HUDEP-2 (cell line): ENCODE results near the gene YWHAQ.
"Not testable (repeated sequence)": the region's sequence is repeated elsewhere in the genome, so short reads cannot be mapped to it uniquely, and the experiment has no call there.

ENCODE experiments used
- DNase-seq, 76 experiments: peaks; one replicate each; lab custom pipeline; 2025; ENCODE audit not compliant: unreplicated experiment in 76 of 76; lab: John Stamatoyannopoulos, UW

The YWHAQ gene

DNA sequence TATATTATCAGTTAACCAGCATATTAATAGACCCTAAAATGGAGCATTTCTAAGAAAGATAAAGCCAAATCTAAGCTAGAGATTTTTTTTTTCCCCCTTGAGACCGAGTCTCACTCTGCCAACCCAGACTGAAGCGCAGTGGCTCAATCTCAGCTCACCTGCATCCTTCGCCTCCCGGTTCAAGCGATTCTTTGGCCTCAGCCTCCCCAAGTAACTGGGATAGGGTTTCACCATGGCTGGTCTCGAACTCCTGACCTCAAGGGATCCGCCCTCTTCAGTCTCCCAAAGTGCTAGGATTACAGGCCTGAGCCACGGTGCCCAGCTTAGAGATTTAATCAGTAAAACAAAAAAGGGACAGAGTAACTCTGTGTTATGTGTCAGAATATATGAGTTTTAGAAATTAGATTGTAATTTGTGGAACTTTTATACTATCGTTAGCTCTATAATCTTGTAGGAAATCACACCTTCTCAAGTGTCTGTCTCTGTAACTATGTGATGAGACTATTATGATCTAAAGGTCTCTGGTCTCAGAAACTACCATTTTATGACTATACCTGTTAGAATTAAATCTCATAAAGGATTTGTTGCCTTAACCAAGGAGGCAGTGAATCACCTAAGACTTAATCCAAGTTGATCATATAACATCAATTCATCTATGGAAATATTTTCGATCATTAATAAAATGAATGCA, 34.0 kb downstream of the YWHAQ start:
- DNase-seq: no peak

DNA sequence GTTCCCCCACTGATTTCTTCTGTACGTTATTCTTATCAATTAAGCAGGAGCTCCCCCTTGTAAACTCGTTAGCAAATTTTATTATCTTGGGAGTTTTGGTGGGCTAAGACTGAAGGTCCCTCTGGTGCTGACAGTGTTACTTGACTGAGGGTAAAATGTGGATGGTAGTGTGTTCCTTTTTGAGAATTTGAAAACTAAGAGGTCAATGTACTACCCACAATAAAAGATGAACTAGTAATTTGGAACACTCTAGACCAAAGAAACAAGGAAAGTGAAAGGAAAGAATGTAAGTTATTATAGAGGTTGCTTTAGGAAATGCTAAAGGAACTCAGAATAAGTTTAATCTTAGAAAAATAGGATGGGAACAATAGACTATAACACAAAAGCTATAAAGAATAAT, 35.1 kb downstream of the YWHAQ start:
- no peak for DNase-seq

DNA sequence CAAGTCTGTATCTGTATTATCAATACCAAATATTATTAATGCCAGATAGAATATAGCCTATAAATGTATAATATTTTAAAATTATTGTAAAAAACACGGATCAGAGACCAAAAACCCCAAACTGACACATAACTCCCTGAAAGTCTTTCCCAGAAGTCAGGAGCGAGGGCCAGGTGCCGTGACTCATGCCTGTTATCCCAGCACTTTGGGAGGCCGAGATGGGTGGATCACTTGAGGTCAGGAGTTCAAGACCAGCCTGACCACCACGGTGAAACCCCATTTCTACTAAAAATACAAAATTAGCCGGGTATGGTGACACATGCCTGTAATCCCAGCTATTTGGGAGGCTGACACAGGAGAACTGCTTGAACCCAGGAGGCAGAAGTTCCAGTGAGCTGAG, 35.5 kb downstream of the YWHAQ start:
- DNase-seq: not testable (repeated sequence)

DNA sequence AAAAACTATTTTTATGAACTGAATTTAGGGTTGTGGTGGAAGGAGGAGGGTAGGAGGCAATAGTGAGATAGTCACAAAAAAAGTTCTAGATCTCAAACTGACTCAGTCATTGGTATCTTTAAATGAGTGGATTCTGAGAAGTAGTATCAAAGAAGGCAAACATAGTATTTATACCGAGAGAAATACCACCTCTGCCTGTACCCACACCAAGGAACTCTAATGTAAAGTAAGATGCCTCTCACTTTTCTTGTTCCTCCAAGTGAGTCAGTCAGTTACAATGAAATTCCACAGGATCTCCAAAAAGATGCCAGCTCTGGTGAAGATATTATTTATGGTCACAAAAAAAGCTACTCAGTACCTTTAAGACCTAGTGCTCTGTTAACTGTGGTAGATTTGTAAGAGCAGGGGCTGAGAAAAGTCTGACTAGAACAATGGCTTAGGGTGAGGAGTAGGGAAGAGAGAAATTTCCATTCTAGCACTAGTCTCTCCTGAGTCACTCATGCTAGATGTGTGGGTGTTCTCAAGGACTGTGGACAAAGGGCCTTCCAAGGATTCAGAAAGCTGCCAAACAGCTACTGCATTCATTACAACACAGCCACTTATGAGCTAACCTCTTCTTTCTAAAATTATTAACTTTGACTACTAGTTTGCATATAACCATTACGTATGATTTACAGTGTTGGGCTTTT, 36.3 kb downstream of the YWHAQ start:
- peak in 4 of 76 experiments; percentile 4 to 28 (median 14) for DNase-seq

DNA sequence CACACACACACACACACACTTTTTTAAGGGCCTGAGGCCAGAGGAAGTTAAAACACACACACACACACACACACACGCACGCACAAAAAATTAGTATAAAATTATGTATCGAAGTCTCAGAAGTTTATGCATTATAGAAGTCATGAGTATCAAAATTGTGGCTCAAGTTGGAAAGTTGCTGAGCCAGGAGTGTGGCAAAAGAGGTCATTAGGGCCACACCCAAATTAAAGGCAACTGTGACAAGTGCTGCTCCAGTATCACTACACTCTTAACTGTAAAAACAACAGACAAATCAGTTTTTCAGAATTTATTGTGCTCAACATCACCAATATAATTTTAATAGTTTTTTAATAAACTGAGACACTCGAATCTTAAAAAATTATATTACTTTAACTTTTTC, 36.9 kb downstream of the YWHAQ start:
- DNase-seq: peak in 2 of 76 experiments; percentile 9 to 11

DNA sequence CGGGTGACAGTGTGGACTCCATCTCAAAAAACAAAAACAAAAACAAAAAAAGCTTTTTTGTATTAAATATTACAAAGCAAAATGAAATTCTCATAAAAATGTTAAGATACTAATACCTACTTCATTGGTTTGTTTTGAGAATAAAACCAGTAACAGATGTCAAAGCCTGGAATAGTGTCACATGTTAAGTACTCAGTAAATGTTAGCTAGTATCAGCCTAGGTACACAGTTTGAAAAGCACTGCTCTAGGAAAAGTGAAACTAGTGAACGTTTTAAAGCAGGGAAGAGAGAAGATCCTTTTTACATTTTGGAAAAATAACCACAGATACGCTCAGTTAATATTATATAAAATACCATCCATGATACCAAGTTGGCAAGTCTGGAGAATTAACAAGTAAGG, 38.1 kb downstream of the YWHAQ start:
- DNase-seq: no peak

DNA sequence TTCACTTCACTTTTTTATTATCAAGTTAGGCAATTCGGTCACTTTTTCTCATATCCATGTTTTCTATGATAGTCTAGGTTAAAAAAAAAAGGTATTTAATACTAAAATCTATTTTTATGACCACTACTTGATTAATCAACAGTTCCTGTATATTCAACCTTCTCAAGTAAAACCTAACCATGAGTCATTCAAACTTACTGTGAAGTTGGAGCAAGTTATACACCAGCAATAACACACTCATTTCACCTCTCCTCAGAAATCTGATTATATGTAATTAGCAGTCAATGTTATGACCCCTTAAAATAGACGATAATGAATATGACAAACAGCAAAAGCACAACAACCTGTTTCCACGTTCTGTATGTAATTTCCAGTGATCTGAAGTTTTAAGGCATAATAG, 40.2 kb downstream of the YWHAQ start:
- DNase-seq: no peak

DNA sequence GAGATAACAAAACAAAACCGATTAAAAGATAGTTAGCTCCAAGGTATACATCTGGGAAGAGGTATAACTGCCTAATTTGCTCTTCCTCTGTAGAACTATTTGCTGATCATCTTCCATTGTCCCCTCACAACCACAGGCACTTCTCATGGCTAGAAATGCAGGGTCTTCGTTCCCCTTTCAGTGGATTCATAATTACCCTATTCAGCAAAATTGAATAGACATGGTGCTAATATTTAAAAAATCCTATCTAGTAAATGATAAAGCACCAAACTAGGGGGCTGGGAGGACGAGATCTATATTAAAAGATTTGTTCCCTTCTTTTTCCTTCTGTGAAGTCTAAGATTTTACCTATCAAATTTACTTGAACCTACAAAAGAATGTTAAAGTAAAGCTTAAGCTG, 44.3 kb downstream of the YWHAQ start:
- DNase-seq: no peak

DNA sequence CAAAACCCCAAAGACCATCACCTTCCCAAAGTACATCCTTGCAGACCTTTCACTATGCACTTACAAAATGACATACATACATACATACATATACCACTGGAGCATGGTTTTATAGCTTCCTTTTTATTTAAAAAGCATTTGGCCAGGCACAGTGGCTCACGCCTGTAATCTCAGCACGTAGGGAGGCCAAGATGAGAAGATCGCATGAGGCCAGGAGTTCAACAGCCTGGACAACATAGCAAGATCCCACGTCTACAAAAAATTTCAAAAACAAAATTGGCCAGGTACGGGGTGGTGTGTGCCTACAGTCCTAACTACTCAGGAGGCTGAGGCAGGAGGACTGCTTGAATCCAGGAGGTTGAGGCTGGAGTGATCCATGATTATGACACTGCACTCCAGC, 45.3 kb downstream of the YWHAQ start:
- DNase-seq: no peak

DNA sequence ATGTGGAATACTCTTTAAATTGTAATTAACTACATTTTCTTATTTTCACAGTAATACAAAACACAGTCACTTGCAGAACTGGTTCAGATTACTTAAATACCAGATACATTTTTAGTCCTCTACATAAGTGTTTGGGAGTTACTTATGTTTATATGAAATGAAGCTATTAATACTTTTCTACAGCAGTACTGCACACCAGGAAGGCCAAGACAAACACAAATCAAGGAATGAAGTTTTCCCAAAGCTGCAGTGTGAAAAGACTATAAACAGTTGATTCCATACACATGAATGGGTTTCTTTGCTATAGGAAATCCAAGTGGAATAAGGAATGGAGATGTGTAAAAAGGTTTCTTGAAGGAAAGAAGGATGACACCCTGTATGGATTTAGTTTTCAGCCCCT, 45.9 kb downstream of the YWHAQ start:
- not testable (repeated sequence) for DNase-seq

DNA sequence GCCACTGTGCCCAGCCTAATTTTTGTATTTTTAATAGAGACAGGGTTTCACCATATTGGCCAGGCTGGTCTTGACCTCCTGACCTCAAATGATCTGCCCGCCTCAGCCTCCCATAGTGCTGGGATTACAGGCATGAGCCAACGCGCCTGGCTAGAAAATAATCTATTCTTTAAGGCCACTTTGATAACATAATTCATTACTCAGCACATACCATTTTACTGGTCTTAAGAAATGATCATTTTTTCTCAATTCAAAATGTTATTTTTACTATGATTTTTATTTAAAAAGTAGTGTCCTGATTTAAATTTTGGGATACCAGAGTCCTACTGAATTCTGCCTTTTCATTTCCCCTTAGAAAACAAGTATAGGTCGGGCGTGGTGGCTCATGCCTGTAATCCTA, 48.2 kb downstream of the YWHAQ start:
- DNase-seq: no peak

DNA sequence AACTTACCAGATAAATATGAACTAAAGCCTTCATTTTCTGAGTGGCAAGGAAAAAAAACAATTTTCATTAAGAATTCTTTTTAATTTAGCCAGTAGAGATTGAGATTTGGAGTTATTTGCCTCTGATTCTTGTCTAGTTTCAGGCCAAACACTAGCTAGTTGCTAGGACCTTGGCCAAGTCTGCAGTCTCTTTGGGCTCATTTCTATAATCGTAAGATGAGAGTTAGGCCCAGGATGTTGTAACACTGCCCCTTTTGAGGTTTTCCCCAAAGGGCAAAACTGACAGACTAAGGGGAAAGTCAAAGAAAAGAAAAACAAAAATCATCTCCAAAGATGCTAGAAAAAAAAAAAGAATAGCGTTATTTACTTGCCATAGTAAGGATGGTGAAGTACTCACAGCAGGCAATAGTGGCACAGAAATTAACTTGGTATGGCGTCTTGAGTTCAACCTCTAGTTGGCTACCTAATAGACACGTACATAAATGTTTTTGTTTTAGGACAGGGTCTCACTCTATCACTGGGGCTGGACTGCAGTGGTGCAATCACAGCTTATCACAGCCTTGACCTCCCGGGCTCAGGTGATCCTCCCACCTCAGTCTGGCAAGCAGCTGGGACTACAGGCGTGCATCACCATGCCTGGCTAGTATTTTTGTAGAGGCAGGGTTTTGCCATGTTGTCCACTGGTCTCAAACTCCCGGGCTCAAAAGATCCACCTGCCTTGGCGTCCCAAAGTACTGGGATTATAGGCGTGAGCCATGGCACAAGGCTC, 52.1 kb downstream of the YWHAQ start:
- no peak for DNase-seq

DNA sequence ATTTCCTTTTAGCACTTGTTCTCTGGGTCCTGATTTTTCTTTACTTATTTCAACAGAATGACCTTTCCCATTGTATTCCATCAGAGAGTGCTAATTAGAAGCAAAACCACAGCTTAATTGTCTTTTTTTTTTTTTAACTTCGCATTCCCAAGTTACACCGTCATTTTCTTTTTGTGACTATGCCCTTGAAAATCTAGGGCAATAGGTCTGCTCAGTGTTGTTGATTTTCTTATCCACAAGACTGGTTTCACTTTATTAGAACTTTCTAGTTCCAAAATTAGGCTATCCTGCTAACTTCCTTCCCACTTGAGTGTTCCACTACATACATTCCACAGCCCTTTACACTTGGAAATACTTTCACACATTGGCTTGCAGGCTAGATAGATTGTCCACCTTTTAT, 56.5 kb downstream of the YWHAQ start:
- no peak for DNase-seq

DNA sequence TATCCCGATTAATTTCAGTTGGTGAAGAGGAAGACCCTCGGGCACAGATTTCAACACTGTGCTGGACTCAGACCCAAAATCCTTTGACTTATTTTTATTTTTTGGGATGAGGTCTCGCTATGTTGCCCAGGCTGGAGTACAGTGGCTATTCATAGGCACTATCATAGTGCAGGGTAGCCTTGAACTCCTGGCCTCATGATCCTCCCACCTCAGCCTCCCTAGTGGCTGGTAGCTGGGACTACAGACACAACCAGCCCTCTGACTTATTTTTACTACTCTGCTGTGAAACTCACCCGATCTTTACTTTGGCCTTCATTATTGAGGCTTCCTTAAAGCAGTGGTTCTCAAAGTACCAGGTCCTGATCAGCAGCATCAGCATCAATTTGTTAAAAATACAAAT, 57.0 kb downstream of the YWHAQ start:
- DNase-seq: no peak

DNA sequence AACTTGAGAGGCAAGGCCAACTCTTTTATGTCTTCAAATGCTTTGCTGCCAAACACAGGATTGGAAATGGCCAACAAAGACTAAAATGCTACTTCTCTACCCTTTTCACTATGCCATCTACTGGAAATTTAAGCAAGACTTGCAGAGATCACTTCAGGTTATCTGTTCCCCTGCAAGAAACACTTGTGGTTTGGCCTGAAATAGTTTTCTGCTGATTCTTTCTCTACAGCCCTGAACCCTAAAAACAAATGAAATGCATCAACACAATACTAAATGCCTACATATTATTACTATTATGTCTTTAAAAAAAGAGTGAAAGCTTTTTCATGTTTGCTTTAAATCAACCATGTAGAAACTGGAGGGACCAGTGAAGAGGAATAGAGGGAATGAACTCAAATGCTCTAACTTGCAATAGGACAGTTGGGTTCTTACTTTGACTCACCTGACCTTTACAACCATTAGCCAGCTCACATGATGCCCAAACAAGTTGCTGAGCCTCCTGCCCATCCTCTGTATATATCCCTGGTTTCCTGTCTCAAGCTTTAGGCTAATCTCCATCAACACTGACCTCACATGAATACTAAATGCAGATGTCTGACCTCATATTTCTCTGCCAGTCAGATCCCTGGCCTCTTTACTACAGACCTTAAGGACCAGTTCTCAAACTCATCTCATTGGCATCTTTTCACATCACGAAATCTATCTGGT, 57.6 kb downstream of the YWHAQ start:
- no peak for DNase-seq

DNA sequence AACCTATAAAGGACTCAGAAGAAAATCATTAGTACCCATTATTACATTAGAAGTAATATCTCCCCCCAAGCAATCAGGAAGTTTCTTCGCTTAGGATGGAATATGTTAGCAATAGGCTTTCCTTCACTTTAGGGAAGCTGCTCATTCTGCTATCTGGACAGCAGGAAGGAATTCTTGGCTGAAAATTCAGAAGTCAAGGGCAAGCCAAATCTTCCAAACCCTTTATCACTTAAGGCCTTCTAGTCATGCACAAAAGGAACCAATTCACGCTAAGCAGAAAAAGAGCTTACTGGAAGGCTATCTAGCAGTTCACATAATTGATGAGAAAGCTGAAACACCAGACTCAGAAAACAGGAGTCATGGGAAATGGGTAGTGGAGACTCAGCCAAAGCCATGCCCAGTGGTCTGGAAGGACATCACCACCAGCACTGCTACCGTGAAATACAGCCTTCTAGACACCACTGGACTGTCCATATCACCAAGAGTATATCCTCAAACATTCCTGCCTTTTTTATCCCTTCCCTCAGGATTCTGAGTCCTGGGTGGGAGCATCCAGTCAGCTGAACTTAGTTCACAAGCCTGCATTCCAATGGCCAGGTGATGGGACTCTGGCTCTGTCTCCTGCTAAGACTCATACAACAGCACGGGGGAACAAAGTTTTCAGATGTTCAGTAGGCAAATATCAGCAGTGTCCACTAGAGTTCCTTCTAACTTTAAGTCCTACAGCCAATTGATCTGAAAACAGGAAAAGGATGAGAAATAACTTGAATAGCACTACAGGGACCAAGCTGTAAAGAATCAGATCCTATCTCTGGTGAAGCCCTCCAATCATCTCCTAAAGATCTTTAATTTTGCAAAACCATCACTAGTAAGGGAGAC, 60.4 kb downstream of the YWHAQ start:
- no peak for DNase-seq

DNA sequence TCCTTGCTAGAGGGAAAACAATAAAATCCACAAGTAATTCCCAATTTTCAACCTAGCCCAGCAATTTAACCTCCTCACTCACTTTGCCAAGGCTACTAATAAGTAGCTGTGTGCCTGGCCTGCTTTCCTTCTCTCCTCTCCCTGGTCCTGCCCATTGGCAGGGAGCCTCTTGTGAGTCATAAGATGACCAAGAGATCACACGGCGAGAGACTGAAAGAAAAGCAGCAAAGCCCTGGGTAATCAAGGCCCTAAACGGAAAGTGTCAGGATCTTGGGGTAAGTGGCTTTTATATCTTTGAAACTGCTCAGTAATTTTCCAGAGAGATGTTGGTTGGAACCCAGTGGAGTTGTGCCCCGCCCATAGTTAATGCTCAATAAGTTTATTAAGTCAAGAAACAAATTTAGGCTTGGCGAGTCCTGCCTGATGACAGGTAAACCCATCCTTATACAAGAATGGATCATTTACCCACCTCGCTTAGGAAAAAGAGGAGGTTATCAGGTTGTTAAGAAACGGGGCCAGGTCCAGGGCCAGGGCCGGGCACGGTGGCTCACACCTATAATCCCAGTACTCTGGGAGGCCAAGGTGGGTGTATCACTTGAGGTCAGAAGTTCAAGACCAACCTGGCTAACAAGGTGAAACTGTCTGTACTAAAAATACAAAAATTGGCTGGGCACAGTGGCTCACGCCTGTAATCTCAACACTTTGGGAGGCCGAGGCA, 65.2 kb downstream of the YWHAQ start:
- peak in 65 of 76 experiments; percentile 6 to 74 (median 43) for DNase-seq

DNA sequence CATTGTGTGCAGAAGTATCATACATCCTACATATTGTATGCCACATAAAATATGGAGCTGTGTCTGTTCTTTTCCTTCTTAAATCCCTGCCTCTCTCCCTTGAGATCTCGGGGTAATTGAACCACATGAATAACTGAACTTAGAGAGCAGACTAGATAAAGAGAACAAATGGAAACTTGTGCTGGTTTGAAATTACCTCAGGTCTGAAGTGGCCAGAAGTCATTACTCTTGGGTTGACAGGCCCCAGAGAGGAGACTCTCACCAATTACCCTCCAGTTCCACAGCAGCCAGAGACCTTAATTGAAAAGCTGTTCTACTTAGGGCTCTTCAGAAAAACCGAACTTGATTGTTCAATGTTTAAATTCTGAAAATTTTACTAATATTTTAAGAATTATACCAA, 70.2 kb downstream of the YWHAQ start:
- no peak for DNase-seq

DNA sequence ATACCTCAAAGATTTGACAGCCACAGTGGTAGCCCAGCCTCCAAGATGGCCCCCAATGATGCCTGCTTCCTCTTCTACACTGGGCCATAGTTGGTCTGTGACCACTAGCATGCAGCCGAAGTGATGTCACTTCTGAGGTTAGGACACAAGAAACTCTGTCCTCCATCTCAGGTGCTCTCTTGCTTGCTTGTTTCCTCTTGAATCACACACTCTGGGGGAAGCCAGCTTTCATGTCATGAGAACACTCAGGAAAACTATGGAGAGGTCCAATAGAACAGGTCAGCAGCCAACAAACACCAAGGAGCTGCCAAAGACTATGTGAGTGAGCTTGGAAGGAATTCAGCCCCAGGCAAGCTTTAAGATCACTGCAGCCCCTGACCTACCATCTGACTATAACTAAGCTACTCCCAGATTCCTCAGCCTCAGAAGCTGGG, 71.8 kb downstream of the YWHAQ start:
- DNase-seq: no peak
